Measurements from ENCODE around the gene OTULINL. TPM values are rescaled to one million over a fixed set of nuclear protein-coding genes. Genes with fewer than 3 reads are reported as not detected.
"Not testable (repeated sequence)": the region's sequence is repeated elsewhere in the genome, so short reads cannot be mapped to it uniquely, and the experiment has no call there.

OTULINL gene
- total RNA-seq, 1 experiment from 2014 or later: 12.3 TPM

GRCh38 chr5:14547666-14548065, 33.9 kb upstream of the OTULINL start (continued):
- TF ChIP-seq HMGXB4 (CRISPR knock-in tag; IDR thresholded peaks at IDR 0.05) (no peak), NR1H2 (CRISPR knock-in tag; IDR thresholded peaks at IDR 0.05) (no peak), SMAD3 (CRISPR knock-in tag; IDR thresholded peaks at IDR 0.05; ENCODE audit: borderline replicate concordance) (no peak)

GRCh38 chr5:14551211-14551610, 30.4 kb upstream of the OTULINL start:
- TF ChIP-seq KAT7 (CRISPR knock-in tag; IDR thresholded peaks at IDR 0.05; ENCODE audit: borderline replicate concordance) (no peak), NR3C1 (CRISPR knock-in tag; conservative IDR thresholded peaks at IDR 0.05; ENCODE audit: low read depth) (no peak)

GRCh38 chr5:14552017-14552416, 29.6 kb upstream of the OTULINL start:
- Mint-ChIP-seq H3K36me3 (no peaks in the 10 kb centered on the region), H3K27ac (no peak overlapping the region), H3K4me3 (no peak overlapping the region), H3K27me3 (ENCODE audit: low read depth) (no peaks in the 10 kb centered on the region), H3K9me3 (0 out of 2 replicates have a peak, but pooled peaks cover 7% of the 10 kb centered on the region), H3K4me1 (no peaks in the 10 kb centered on the region)
- ChIA-PET POLR2A (no interaction called here), CTCF (interaction anchor here (0.6 kb wide), 1 partner anchor 393 kb away, joined by 3 read pairs; no protein-coding TSS in a partner anchor)
- TF ChIP-seq SOX15 (CRISPR knock-in tag; IDR thresholded peaks at IDR 0.05) (no peak), ELF4 (CRISPR knock-in tag; IDR thresholded peaks at IDR 0.05; ENCODE audit: low read depth) (no peak), GRHL2 (CRISPR knock-in tag; IDR thresholded peaks at IDR 0.05; ENCODE audit: insufficient replicate concordance, severe bottlenecking) (no peak), USF1 (CRISPR knock-in tag; IDR thresholded peaks at IDR 0.05) (no peak), ETV6 (CRISPR knock-in tag; IDR thresholded peaks at IDR 0.05) (no peak), TEAD1 (CRISPR knock-in tag; IDR thresholded peaks at IDR 0.05) (no peak), SP1 (CRISPR knock-in tag; conservative IDR thresholded peaks at IDR 0.05) (no peak), NFE2L1 (CRISPR knock-in tag; IDR thresholded peaks at IDR 0.05) (no peak), ATF3 (CRISPR knock-in tag; conservative IDR thresholded peaks at IDR 0.05) (no peak), PRRX2 (CRISPR knock-in tag; IDR thresholded peaks at IDR 0.05) (no peak), IRF2 (CRISPR knock-in tag; IDR thresholded peaks at IDR 0.05; ENCODE audit: borderline replicate concordance, low read depth) (no peak), ZNF396 (CRISPR knock-in tag; IDR thresholded peaks at IDR 0.05; ENCODE audit: borderline replicate concordance) (no peak), JUN (CRISPR knock-in tag; IDR thresholded peaks at IDR 0.05) (no peak), ZNF263 (CRISPR knock-in tag; IDR thresholded peaks at IDR 0.05; ENCODE audit: low read depth) (no peak), TEAD4 (CRISPR knock-in tag; IDR thresholded peaks at IDR 0.05) (no peak), NFYB (CRISPR knock-in tag; conservative IDR thresholded peaks at IDR 0.05; ENCODE audit: low read depth) (no peak), ATF1 (CRISPR knock-in tag; IDR thresholded peaks at IDR 0.05) (no peak), ZNF425 (CRISPR knock-in tag; conservative IDR thresholded peaks at IDR 0.05) (no peak)
- no peak for ATAC-seq
- no peak for DNase-seq (ENCODE audit: low spot score)

More at GRCh38 chr5:14551211-14551610, 30.4 kb upstream of the OTULINL start:
- Mint-ChIP-seq H3K9me3 (peaks cover 10% of the 10 kb centered on the region; the same call in 1 of the 2 replicates), H3K4me3 (no peak overlapping the region), H3K36me3 (no peaks in the 10 kb centered on the region), H3K27ac (no peak overlapping the region), H3K27me3 (ENCODE audit: low read depth) (no peaks in the 10 kb centered on the region), H3K4me1 (no peaks in the 10 kb centered on the region)
- ChIA-PET POLR2A (no interaction called here), CTCF (interaction anchor here (0.6 kb wide), 1 partner anchor 392 kb away, joined by 3 read pairs; no protein-coding TSS in a partner anchor)
- ATAC-seq (no peak), DNase-seq (ENCODE audit: low spot score) (no peak)

GRCh38 chr5:14554288-14554687, 27.3 kb upstream of the OTULINL start:
- H3K4me1 Mint-ChIP-seq; DNase-seq (ENCODE audit: low spot score); H3K27ac Mint-ChIP-seq; CTCF ChIA-PET; H3K27me3 Mint-ChIP-seq (ENCODE audit: low read depth); H3K4me3 Mint-ChIP-seq; ATAC-seq; H3K9me3 Mint-ChIP-seq; POLR2A ChIA-PET; H3K36me3 Mint-ChIP-seq: not testable (repeated sequence)

All from WTC11 (cell line).